HG03565 (cell line): Measurements from ENCODE around the gene HPSE.
"Not testable (repeated sequence)": the region's sequence is repeated elsewhere in the genome, so short reads cannot be mapped to it uniquely, and the experiment has no call there.

ENCODE experiments used
- ATAC-seq: cut with Tn5 transposase; IDR thresholded peaks from one replicate; pipeline ENCODE4 v1.9.1; 2021; ENCODE audit warnings: mild to moderate bottlenecking, moderate library complexity; ENCODE audit not compliant: unreplicated experiment

Gene HPSE

DNA sequence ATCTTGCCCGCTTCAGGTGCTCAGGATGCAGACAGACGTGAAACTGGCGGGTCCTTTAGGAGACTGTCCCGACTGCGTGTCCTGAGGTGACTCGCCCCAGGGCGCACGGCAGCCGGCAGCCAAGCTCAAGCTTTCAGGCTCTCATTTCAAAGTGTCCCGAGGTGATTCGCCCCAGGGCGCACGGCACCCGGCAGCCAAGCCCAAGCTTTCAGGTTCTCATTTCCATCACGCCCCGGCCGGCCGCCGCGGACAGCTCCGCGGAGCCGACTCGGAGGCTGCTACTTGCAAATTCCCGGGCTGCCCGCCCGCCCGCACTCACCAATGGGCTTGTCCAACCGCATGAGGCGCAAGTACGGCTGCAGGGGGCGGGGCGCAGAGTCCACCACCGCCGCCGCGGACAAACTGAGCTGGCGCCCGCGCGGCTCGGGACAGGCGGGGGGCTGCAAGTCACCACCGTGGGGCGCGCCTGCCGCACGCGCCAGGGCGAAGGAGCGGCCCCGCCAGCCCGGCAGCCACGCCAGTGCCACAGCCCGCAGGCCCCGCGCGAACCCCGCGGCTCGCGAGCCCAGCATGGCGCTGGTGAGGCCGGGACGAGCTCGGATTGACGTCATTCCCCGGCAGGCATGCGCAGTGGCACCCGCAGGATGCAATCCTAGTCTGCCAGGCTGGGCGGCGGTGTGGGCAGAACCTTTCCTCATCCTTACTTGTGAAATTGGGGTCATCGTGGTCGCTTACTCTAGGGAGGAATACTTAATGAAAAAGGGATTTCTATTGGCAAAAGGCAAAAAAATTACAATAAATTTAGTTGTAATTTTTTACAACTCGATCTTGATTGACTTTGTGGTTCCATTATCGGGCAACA is 50.2 kb downstream of the HPSE start, which contains the start of gene COQ2:
Gene COQ2, minus strand, starts transcription at position 606 of the 862 bp plus-strand sequence. Its CDS starts 34 bp downstream, at position 572.
- ATAC-seq: peak; percentile 73

DNA sequence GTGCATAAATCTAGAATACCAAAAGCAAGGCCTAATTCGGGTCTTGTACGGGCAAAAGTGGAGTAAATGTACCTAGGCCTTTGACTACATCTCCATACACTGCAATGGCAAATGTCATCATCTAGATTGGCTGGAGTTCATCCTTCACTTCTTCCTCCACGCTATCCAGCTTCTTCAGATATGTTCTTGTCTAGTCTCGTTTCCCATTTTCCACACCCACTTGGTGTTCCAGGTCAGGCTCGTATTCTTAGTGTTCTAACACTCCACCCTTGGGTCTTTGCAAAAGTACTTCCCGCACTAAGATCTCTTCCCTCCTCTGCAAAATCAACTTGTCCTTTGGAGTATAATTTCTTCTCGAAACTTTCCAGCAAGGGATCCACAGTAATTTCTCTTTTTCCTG is 51.5 kb downstream of the HPSE start:
- no peak for ATAC-seq

DNA sequence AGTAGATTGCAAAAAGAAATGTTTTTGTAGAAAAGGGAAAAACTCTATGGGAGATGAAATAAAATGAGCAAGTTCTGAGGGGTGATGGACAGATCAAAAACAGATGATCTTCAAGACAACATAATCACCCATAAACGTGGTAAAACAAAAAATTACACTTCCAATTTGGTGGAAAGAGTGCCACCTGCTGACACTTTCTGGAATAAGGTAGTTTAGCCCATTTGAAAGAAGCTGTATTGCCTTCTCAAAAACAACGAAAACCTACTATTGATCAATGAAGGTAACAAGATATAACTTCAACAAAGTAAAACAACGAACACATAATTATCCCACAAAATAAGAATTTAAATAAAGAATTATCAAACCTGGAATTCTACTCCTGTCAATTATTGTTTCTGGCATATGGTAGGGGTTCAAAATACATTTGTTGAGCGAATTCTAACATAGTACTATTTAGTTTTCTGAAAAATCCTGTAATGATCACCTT is 52.6 kb downstream of the HPSE start:
- ATAC-seq: no peak

DNA sequence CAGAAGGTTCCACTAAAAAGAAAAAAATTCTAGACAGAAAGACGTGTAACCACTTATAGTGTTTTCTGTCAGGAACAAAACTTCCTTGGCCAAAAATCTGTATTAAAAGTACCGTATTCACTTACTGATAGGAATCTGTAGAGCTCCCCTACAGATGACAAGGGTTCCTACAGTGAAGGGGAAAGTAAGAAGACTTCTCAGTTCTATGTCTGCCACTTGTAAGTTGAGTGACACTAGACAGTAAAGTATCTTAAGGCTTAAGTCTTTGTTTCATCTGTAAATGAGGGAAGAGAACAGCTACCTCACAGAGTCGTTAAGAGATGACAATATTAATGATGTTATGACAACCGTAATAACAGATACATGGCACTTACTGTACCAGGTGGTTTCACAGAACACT is 53.3 kb downstream of the HPSE start:
- no peak for ATAC-seq

DNA sequence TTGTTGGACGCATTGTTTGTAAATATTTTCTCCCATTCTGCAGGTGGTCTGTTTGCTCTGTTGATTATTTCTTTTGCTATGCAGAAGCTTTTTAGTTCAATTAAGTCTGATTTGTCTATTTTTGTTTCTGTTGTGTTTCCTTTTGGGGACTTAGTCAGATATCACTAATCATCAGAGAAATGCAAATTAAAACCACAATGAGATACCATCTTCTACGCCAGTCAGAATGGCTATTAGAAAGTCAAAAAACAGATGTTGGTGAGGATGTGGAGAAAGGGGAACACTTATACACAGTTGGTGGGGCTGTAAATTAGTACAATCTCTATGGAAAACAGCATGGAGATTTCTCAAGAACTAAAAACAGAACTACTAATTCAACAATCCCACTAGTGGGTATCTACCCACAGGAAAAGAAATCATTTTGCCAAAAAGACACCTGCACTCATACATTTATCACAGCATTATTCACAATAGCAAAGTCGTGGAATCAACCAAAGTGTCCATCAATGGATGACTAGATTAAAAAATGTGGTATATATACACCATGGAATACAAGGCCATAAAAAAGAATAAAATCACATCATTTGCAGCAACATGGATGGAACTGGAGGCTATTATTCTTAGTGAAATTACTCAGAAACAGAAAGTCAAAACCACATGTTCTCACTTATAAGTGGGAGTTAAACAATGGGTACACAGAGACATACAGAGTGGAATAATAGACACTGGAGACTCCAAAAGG is 58.2 kb downstream of the HPSE start:
- peak; percentile 48 for ATAC-seq

DNA sequence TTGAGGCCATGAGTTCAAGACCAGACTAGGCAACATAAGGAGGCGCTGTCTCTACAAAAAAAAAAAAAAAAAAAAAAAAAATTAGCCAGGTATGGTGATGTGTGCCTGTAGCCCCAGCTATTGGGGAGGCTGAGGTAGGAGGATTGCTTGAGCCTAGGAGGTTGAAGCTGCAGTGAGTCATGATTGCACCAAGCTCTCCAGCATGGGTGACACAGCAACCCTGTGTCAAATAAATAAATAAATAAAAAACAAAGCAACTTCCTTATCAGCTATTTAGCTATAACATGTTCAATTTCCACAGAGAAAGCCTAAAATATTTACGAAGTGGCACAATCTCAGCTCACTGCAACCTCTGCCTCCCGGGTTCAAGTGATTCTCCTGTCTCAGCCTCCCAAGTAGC is 60.7 kb downstream of the HPSE start:
- ATAC-seq: not testable (repeated sequence)

- peak; percentile 84 for ATAC-seq
Observed at GRCh38 chr4:83272900-83273299, 61.7 kb downstream of the HPSE start.

DNA sequence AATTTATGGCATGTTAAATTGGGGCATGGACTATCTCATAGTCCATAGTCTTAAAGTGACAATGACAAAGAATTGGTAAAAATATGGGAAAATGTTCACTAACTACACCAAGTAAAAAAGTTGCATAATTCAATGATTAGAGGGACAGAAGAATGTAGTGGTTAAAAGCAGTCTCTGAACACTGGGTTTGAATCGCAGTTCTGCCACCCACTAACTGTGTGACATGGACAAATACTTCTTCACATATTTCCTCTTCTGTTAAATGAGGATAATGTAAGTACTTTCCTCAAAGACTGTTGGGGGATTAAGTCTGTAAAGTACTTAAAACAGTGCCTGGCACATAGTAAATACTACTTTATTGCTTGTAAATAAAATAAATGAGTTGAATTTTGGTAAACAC is 65.4 kb downstream of the HPSE start:
- ATAC-seq: no peak

DNA sequence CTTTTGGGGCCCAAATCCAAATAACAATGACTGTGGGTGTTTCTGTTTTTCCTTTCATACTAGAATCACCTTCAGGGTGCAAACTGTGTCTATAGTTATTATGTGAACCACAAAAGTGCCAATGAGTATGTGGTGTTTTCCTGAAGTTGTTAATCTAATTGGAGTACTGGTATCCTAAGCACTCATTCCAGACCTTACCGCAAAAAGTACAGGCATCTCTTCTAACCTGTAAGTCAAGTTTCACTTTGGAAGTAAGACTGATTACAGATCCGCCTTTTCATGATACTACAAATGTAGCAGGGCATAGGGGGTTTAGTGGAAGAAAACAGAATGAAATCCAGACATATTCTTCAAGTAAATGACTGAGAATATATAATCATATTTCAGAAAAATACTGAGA is 66.2 kb downstream of the HPSE start:
- no peak for ATAC-seq

- no peak for ATAC-seq
Observed at GRCh38 chr4:83267830-83268475, 66.7 kb downstream of the HPSE start.

GRCh38 chr4:83267121-83267829 is 67.4 kb downstream of the HPSE start:
- ATAC-seq: no peak

DNA sequence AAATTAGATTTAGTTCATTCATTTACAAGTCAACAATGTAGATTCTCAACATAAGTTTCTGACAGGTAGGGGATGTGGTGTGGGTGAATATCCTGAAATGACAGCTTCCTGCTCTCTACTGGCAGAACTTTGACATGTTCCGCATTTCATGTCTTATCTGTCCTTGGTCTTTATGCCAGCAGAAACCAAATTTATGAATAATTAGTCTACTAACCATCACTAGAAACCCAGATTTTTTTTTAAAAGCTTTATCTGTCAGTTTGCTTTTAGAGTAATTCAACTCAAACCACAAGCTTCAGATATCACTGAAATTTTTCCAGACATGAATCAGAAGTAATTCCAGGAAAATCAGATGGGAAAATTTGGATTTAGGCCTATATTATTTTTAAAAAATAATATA is 68.0 kb downstream of the HPSE start:
- peak; percentile 47 for ATAC-seq

- no peak for ATAC-seq
Observed at GRCh38 chr4:83263106-83263505, 71.5 kb downstream of the HPSE start.

GRCh38 chr4:83262682-83263081 is 72.0 kb downstream of the HPSE start:
- ATAC-seq: no peak

- ATAC-seq: no peak
Observed at GRCh38 chr4:83261307-83261706, 73.3 kb downstream of the HPSE start.

DNA sequence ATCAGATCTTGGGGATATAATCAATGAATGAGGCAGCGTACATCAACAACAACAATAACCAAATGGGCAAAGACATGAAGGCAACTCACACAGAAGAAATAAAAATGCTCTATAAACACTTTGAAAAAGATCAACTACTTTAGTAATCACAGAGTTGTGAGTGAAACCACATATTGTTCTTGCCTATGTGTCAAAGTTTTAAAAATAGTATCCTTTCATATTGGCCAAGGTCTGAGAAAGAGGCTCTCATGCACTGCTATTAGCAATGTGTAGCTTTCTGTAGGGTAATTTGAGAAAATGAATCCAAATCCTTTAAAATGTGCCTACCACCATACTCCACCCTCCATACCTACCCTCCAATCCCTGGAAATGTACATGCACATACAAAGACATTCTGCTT is 75.1 kb downstream of the HPSE start:
- no peak for ATAC-seq

DNA sequence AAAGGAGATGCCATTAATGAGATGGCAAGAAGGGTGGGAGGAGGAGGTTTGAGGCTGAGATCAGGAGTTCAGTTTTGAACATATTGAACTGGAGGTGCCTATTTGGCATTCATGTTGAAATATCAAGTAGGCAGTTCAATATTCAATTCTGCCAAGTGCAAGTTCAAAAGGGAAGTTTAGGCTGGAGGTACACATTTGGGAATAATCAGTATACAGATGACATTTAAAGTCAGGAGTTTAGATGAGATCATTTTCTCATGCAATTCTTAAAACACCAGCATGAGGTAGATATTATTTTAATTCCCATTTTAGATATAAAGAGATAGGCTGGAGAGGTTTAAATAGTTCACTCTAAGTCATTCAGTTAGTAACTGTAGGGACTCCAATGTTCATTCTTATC is 76.2 kb downstream of the HPSE start:
- no peak for ATAC-seq

- ATAC-seq: no peak
Observed at GRCh38 chr4:83257811-83258210, 76.8 kb downstream of the HPSE start.

DNA sequence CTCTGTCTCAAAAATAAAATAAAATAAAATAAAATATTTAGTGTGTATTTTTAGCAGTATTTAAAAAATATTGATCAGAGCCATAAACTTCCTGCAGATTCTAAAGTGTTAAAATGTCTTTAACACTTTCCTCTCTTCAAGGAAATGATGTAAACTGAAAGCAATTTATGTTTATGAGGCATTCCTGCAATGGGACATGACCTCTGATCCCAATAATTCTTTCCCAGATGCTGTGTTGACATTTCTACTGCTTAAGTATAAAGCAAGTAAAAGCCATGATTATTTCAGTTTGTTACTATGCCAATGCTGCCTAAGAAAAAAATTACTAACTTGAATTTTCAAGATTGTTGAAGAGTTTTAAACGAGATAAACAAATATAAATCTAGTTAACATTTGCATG is 79.1 kb downstream of the HPSE start:
- ATAC-seq: no peak

- ATAC-seq: no peak
Observed at GRCh38 chr4:83252782-83253405, 81.8 kb downstream of the HPSE start.
